Activated naive CD4-positive, alpha-beta T cell treated with anti-CD3 and anti-CD28 coated beads for 36 hours (primary cell): Measurements from ENCODE around the gene SHISA6. TPM values are rescaled to one million over a fixed set of nuclear protein-coding genes. Genes with fewer than 3 reads are reported as not detected.
A peak's percentile ranks its signal among the peaks of the same experiment; 100 is the strongest.

Source experiments
- CTCF ChIA-PET: fragments of 350-600 bp; sonication (Branson Sonifier 250); formaldehyde crosslinking; loops from one replicate; lab custom pipeline; 2021; ENCODE audit warnings: antibody characterized with exemption; lab: Charles Lee
- DNase-seq: peaks from one replicate; pipeline ENCODE4 v3.0.0-alpha.2; 2020
- H3K27ac Mint-ChIP-seq: one replicate; pipeline ENCODE4 v1.8.0; 2021; ENCODE audit warnings: mild to moderate bottlenecking, mixed read lengths
- H3K27me3 Mint-ChIP-seq: one replicate; pipeline ENCODE4 v1.8.0; 2021; ENCODE audit warnings: low read depth, mixed read lengths
- H3K36me3 Mint-ChIP-seq: one replicate; pipeline ENCODE4 v1.8.0; 2021; ENCODE audit warnings: low read depth, mixed read lengths
- H3K4me1 Mint-ChIP-seq: one replicate; pipeline ENCODE4 v1.8.0; 2021; ENCODE audit warnings: low read depth, mixed read lengths
- H3K4me3 Mint-ChIP-seq: one replicate; pipeline ENCODE4 v1.8.0; 2021; ENCODE audit warnings: mild to moderate bottlenecking, moderate library complexity, mixed read lengths
- H3K9me3 Mint-ChIP-seq: one replicate; pipeline ENCODE4 v1.8.0; 2021; ENCODE audit warnings: mixed read lengths
- intact Hi-C: fragments of 100-400 bp; cut with micrococcal nuclease; formaldehyde crosslinking; loops from one replicate; pipeline ENCODE4 v1.15.1; 2023
- total RNA-seq, 2 experiments: library from RNA; stranded (reverse); gene quantifications; one replicate each; pipeline ENCODE4 v1.2.3, GENCODE V29; 2021

SHISA6 gene
- total RNA-seq, 2 experiments from 2014 or later, result not detected

GRCh38 chr17:11493936-11494335, 252.9 kb downstream of the SHISA6 start:
- Mint-ChIP-seq H3K27me3 (no peaks in the 10 kb centered on the region), H3K27ac (no peak overlapping the region), H3K4me1 (no peaks in the 10 kb centered on the region), H3K4me3 (no peak overlapping the region), H3K36me3 (no peaks in the 10 kb centered on the region), H3K9me3 (peaks cover 11% of the 10 kb centered on the region)
- CTCF ChIA-PET, result interaction anchor here (0.7 kb wide), 1 partner anchor 1444 kb away, joined by 7 read pairs; no protein-coding TSS in a partner anchor
- intact Hi-C loops, result no loop called here
- no peak for DNase-seq

- Mint-ChIP-seq H3K4me3 (no peak overlapping the region), H3K36me3 (no peaks in the 10 kb centered on the region), H3K27ac (no peak overlapping the region), H3K4me1 (no peaks in the 10 kb centered on the region), H3K9me3 (peaks cover 8% of the 10 kb centered on the region), H3K27me3 (peaks cover 3% of the 10 kb centered on the region)
- DNase-seq, result no peak
- intact Hi-C loops, result no loop called here
- CTCF ChIA-PET, result no interaction called here
Observed at GRCh38 chr17:11495613-11496012, 254.6 kb downstream of the SHISA6 start.

- Mint-ChIP-seq H3K9me3 (peaks cover 3% of the 10 kb centered on the region), H3K36me3 (no peaks in the 10 kb centered on the region), H3K4me1 (no peaks in the 10 kb centered on the region), H3K4me3 (no peak overlapping the region), H3K27ac (no peak overlapping the region), H3K27me3 (peaks cover 3% of the 10 kb centered on the region)
- intact Hi-C loops, result no loop called here
- CTCF ChIA-PET, result interaction anchor here (0.7 kb wide), 1 partner anchor 622 kb away, joined by 3 read pairs; no protein-coding TSS in a partner anchor
- DNase-seq, result no peak
Observed at GRCh38 chr17:11499881-11500280, 258.9 kb downstream of the SHISA6 start.

- H3K4me3 Mint-ChIP-seq, result no peak overlapping the region
- peaks cover 9% of the 10 kb centered on the region for H3K9me3 Mint-ChIP-seq
- H3K36me3 Mint-ChIP-seq, result no peaks in the 10 kb centered on the region
- no peak for DNase-seq
- no peaks in the 10 kb centered on the region for H3K4me1 Mint-ChIP-seq
- no peak overlapping the region for H3K27ac Mint-ChIP-seq
- CTCF ChIA-PET, result interaction anchor here (0.6 kb wide), 1 partner anchor 1140 kb away, joined by 5 read pairs; no protein-coding TSS in a partner anchor
- peaks cover 3% of the 10 kb centered on the region for H3K27me3 Mint-ChIP-seq
- intact Hi-C loops, result no loop called here
Observed at GRCh38 chr17:11503308-11504035, 262.5 kb downstream of the SHISA6 start.

GRCh38 chr17:11506635-11507034, 265.6 kb downstream of the SHISA6 start:
- H3K9me3 Mint-ChIP-seq, result peaks cover 9% of the 10 kb centered on the region
- H3K4me1 Mint-ChIP-seq, result no peaks in the 10 kb centered on the region
- H3K27ac Mint-ChIP-seq, result no peak overlapping the region
- CTCF ChIA-PET, result no interaction called here
- intact Hi-C loops, result no loop called here
- H3K27me3 Mint-ChIP-seq, result no peaks in the 10 kb centered on the region
- H3K4me3 Mint-ChIP-seq, result no peak overlapping the region
- DNase-seq, result peak; percentile 12
- H3K36me3 Mint-ChIP-seq, result no peaks in the 10 kb centered on the region

GRCh38 chr17:11511696-11512095, 270.7 kb downstream of the SHISA6 start:
- Mint-ChIP-seq H3K4me1 (no peaks in the 10 kb centered on the region), H3K36me3 (no peaks in the 10 kb centered on the region), H3K27ac (no peak overlapping the region), H3K27me3 (no peaks in the 10 kb centered on the region), H3K9me3 (peaks cover 6% of the 10 kb centered on the region), H3K4me3 (no peak overlapping the region)
- intact Hi-C loops, result no loop called here
- CTCF ChIA-PET, result no interaction called here
- DNase-seq, result no peak

- Mint-ChIP-seq H3K4me3 (no peak overlapping the region), H3K27ac (no peak overlapping the region), H3K36me3 (no peaks in the 10 kb centered on the region), H3K27me3 (no peaks in the 10 kb centered on the region), H3K4me1 (no peaks in the 10 kb centered on the region), H3K9me3 (no peaks in the 10 kb centered on the region)
- intact Hi-C loops, result no loop called here
- CTCF ChIA-PET, result no interaction called here
- DNase-seq, result no peak
Observed at GRCh38 chr17:11514565-11514964, 273.6 kb downstream of the SHISA6 start.

- intact Hi-C loops, result no loop called here
- DNase-seq, result no peak
Observed at GRCh38 chr17:11514981-11515680, 274.1 kb downstream of the SHISA6 start.

GRCh38 chr17:11515901-11516300, 274.9 kb downstream of the SHISA6 start:
- no peak for DNase-seq
- H3K27ac Mint-ChIP-seq, result no peak overlapping the region
- intact Hi-C loops, result no loop called here
- no peaks in the 10 kb centered on the region for H3K27me3 Mint-ChIP-seq
- H3K4me1 Mint-ChIP-seq, result no peaks in the 10 kb centered on the region
- no peaks in the 10 kb centered on the region for H3K36me3 Mint-ChIP-seq
- H3K9me3 Mint-ChIP-seq, result no peaks in the 10 kb centered on the region
- CTCF ChIA-PET, result no interaction called here
- H3K4me3 Mint-ChIP-seq, result no peak overlapping the region

More at GRCh38 chr17:11514981-11515680, 274.1 kb downstream of the SHISA6 start:
- no peaks in the 10 kb centered on the region for H3K36me3 Mint-ChIP-seq
- H3K27me3 Mint-ChIP-seq, result no peaks in the 10 kb centered on the region
- no peaks in the 10 kb centered on the region for H3K9me3 Mint-ChIP-seq
- CTCF ChIA-PET, result no interaction called here
- no peak overlapping the region for H3K4me3 Mint-ChIP-seq
- no peaks in the 10 kb centered on the region for H3K4me1 Mint-ChIP-seq
- no peak overlapping the region for H3K27ac Mint-ChIP-seq

- Mint-ChIP-seq H3K4me3 (no peak overlapping the region), H3K27ac (no peak overlapping the region), H3K36me3 (no peaks in the 10 kb centered on the region), H3K4me1 (no peaks in the 10 kb centered on the region), H3K9me3 (peaks cover 4% of the 10 kb centered on the region), H3K27me3 (no peaks in the 10 kb centered on the region)
- DNase-seq, result no peak
- CTCF ChIA-PET, result no interaction called here
- intact Hi-C loops, result no loop called here
Observed at GRCh38 chr17:11535231-11535630, 294.2 kb downstream of the SHISA6 start.

GRCh38 chr17:11538366-11538765, 297.4 kb downstream of the SHISA6 start:
- peaks cover 8% of the 10 kb centered on the region for H3K9me3 Mint-ChIP-seq
- CTCF ChIA-PET, result no interaction called here
- H3K36me3 Mint-ChIP-seq, result no peaks in the 10 kb centered on the region
- DNase-seq, result no peak
- no peaks in the 10 kb centered on the region for H3K27me3 Mint-ChIP-seq
- no peaks in the 10 kb centered on the region for H3K4me1 Mint-ChIP-seq
- intact Hi-C loops, result no loop called here
- H3K4me3 Mint-ChIP-seq, result no peak overlapping the region
- H3K27ac Mint-ChIP-seq, result no peak overlapping the region

- CTCF ChIA-PET, result no interaction called here
- DNase-seq, result no peak
- Mint-ChIP-seq H3K27me3 (no peaks in the 10 kb centered on the region), H3K4me1 (no peaks in the 10 kb centered on the region), H3K36me3 (no peaks in the 10 kb centered on the region), H3K27ac (no peak overlapping the region), H3K9me3 (peaks cover 8% of the 10 kb centered on the region), H3K4me3 (no peak overlapping the region)
- intact Hi-C loops, result no loop called here
Observed at GRCh38 chr17:11539637-11540036, 298.6 kb downstream of the SHISA6 start.

GRCh38 chr17:11545002-11545401, 304.0 kb downstream of the SHISA6 start:
- Mint-ChIP-seq H3K36me3 (no peaks in the 10 kb centered on the region), H3K4me1 (no peaks in the 10 kb centered on the region), H3K27me3 (no peaks in the 10 kb centered on the region), H3K4me3 (no peak overlapping the region), H3K27ac (no peak overlapping the region), H3K9me3 (peaks cover 11% of the 10 kb centered on the region)
- intact Hi-C loops, result no loop called here
- CTCF ChIA-PET, result no interaction called here
- no peak for DNase-seq
